OCI-LY7 (cell line): ENCODE data around the gene NLRC4.

Source experiments
- CTCF ChIP-seq: fragments of 200-600 bp; sonication (generic); conservative IDR thresholded peaks from 2 replicates; pipeline ENCODE4 v1.5.1; 2014; ENCODE audit warnings: mild to moderate bottlenecking, antibody characterized with exemption, low read length, moderate library complexity, mixed read lengths
- EZH2phosphoT487 ChIP-seq: fragments of 200-600 bp; sonication (generic); IDR thresholded peaks from 2 replicates; pipeline ENCODE4 v1.6.1; 2018; ENCODE audit warnings: low read depth, borderline replicate concordance, mild to moderate bottlenecking, mixed run types, antibody characterized with exemption, low read length, moderate library complexity, mixed read lengths

GRCh38 chr2:32248299-32248698 is 16.4 kb downstream of the NLRC4 start:
- TF ChIP-seq CTCF (no peak), EZH2phosphoT487 (no peak)
